ENCODE results near the gene FOXR1. TPM values are rescaled to one million over a fixed set of nuclear protein-coding genes. Genes with fewer than 3 reads are reported as not detected.
A peak's percentile ranks its signal among the peaks of the same experiment; 100 is the strongest.

Gene FOXR1
- total RNA-seq, 1 experiment from 2014 or later = not detected

- peak overlapping the region; percentile 78 for H3K27ac Mint-ChIP-seq
- H3K9me3 Mint-ChIP-seq = no peaks in the 10 kb centered on the region
- H3K36me3 Mint-ChIP-seq = peaks cover 30% of the 10 kb centered on the region
- DNase-seq (ENCODE audit: low spot score) (no peak), ATAC-seq (no peak)
- peaks cover 19% of the 10 kb centered on the region for H3K4me1 Mint-ChIP-seq
- H3K4me3 Mint-ChIP-seq = peak overlapping the region; percentile 76
- no peak for TF ChIP-seq GABPB1 (CRISPR knock-in tag; IDR thresholded peaks at IDR 0.05)
- no peak for TF ChIP-seq ETV6 (CRISPR knock-in tag; IDR thresholded peaks at IDR 0.05)
- TF ChIP-seq ZNF263 (CRISPR knock-in tag; IDR thresholded peaks at IDR 0.05; ENCODE audit: low read depth) = no peak
- TF ChIP-seq SOX15 (CRISPR knock-in tag; IDR thresholded peaks at IDR 0.05) = no peak
- no peak for TF ChIP-seq ZSCAN18 (CRISPR knock-in tag; IDR thresholded peaks at IDR 0.05)
- no peak for TF ChIP-seq ERG (CRISPR knock-in tag; IDR thresholded peaks at IDR 0.05)
- TF ChIP-seq ZNF232 (CRISPR knock-in tag; IDR thresholded peaks at IDR 0.05) = no peak
- TF ChIP-seq ZNF416 (CRISPR knock-in tag; IDR thresholded peaks at IDR 0.05) = no peak
- TF ChIP-seq ZNF671 (CRISPR knock-in tag; IDR thresholded peaks at IDR 0.05) = no peak
- CTCF ChIA-PET = interaction anchor here (1.0 to 2.7 kb wide), 3 partner anchors 12 to 117 kb away, joined by 3 to 10 read pairs (median 6); partner anchors contain the start of gene DPAGT1
- POLR2A ChIA-PET = interaction anchor here (1.5 to 1.9 kb wide), 2 partner anchors 10 to 11 kb away, joined by 4 to 5 read pairs; partner anchors contain the start of genes RPS25 and TRAPPC4
- H3K27me3 Mint-ChIP-seq (ENCODE audit: low read depth) = no peaks in the 10 kb centered on the region
Observed at GRCh38 chr11:119029340-119030028, 57.9 kb downstream of the FOXR1 start.

GRCh38 chr11:119030029-119030328, 58.4 kb downstream of the FOXR1 start:
- Mint-ChIP-seq H3K27ac (peak overlapping the region; percentile 64; the same call in 1 of the 2 replicates), H3K9me3 (no peaks in the 10 kb centered on the region)
- POLR2A ChIA-PET = interaction anchor here (1.5 to 1.9 kb wide), 2 partner anchors 10 to 12 kb away, joined by 4 to 5 read pairs; partner anchors contain the start of genes RPS25 and TRAPPC4

GRCh38 chr11:119030329-119031047, 58.9 kb downstream of the FOXR1 start, which contains the start of gene SLC37A4:
Gene SLC37A4, minus strand, starts transcription at chr11:119030877.
- CTCF ChIA-PET = interaction anchor here (0.7 to 2.7 kb wide), 9 partner anchors 8 to 310 kb away, joined by 3 to 10 read pairs (median 3); partner anchors contain the start of genes CENATAC and DPAGT1
- no peaks in the 10 kb centered on the region for H3K9me3 Mint-ChIP-seq
- peak within 1 kb of the TSS; percentile 76 for H3K4me3 Mint-ChIP-seq
- peak within 1 kb of the TSS; percentile 64 for H3K27ac Mint-ChIP-seq
- peak; percentile 100 for DNase-seq (ENCODE audit: low spot score)
- ATAC-seq = peak; percentile 86
- H3K27me3 Mint-ChIP-seq (ENCODE audit: low read depth) = no peaks in the 10 kb centered on the region
- H3K4me1 Mint-ChIP-seq = peaks cover 19% of the 10 kb centered on the region
- POLR2A ChIA-PET = interaction anchor here (1.5 to 1.9 kb wide), 2 partner anchors 11 to 12 kb away, joined by 4 to 5 read pairs; partner anchors contain the start of genes RPS25 and TRAPPC4
- H3K36me3 Mint-ChIP-seq = peaks cover 22% of the 10 kb centered on the region
- no peak; the same call in 1 of the 2 replicates for TF ChIP-seq NFYB (CRISPR knock-in tag; conservative IDR thresholded peaks at IDR 0.05; ENCODE audit: low read depth)
- TF ChIP-seq NR3C1 (CRISPR knock-in tag; conservative IDR thresholded peaks at IDR 0.05; ENCODE audit: low read depth) = no peak
- TF ChIP-seq SP1 (CRISPR knock-in tag; conservative IDR thresholded peaks at IDR 0.05) = peak; percentile 89
- TF ChIP-seq ATF1 (CRISPR knock-in tag; IDR thresholded peaks at IDR 0.05) = no peak
- peak; percentile 79 for TF ChIP-seq FOXK1 (CRISPR knock-in tag; IDR thresholded peaks at IDR 0.05)
- TF ChIP-seq CREM (CRISPR knock-in tag; IDR thresholded peaks at IDR 0.05) = 0 out of 2 replicates have a peak, but pooled peaks have one; percentile 25
- no peak for TF ChIP-seq ZMAT4 (CRISPR knock-in tag; IDR thresholded peaks at IDR 0.05)
- TF ChIP-seq ATF2 (CRISPR knock-in tag; IDR thresholded peaks at IDR 0.05; ENCODE audit: borderline replicate concordance, low read depth) = no peak
- no peak; the same call in 1 of the 2 replicates for TF ChIP-seq ZNF232 (CRISPR knock-in tag; IDR thresholded peaks at IDR 0.05)
- TF ChIP-seq ZBTB21 (CRISPR knock-in tag; IDR thresholded peaks at IDR 0.05; ENCODE audit: borderline replicate concordance) = no peak; the same call in 1 of the 2 replicates

More at GRCh38 chr11:119030029-119030328, 58.4 kb downstream of the FOXR1 start:
- peak; percentile 3 for ATAC-seq
- H3K4me1 Mint-ChIP-seq = peaks cover 19% of the 10 kb centered on the region
- H3K27me3 Mint-ChIP-seq (ENCODE audit: low read depth) = no peaks in the 10 kb centered on the region
- TF ChIP-seq MYBL2 (CRISPR knock-in tag; IDR thresholded peaks at IDR 0.05) (0 out of 2 replicates have a peak, but pooled peaks have one; percentile 1), ZNF512 (CRISPR knock-in tag; IDR thresholded peaks at IDR 0.05; ENCODE audit: borderline replicate concordance) (no peak), E2F5 (CRISPR knock-in tag; IDR thresholded peaks at IDR 0.05) (0 out of 2 replicates have a peak, but pooled peaks have one; percentile 8)
- peak overlapping the region; percentile 76 for H3K4me3 Mint-ChIP-seq
- H3K36me3 Mint-ChIP-seq = peaks cover 27% of the 10 kb centered on the region
- no peak for DNase-seq (ENCODE audit: low spot score)
- CTCF ChIA-PET = interaction anchor here (0.7 to 2.7 kb wide), 6 partner anchors 12 to 134 kb away, joined by 3 to 10 read pairs (median 3); partner anchors contain the start of genes CENATAC and DPAGT1

All from WTC11 (cell line).